Aorta (tissue), 4 donors: Measurements from ENCODE around the gene CHAMP1. TPM values are rescaled to one million over a fixed set of nuclear protein-coding genes. Genes with fewer than 3 reads are reported as not detected.

Source experiments
- microRNA-seq, 2 donors: library from miRNA; unstranded; fragments of <30 nt; microRNA quantifications; one replicate each; pipeline ENCODE4 v1.2.0, GENCODE V29; 2020
- polyA plus RNA-seq, 2 donors: library from polyadenylated mRNA; stranded (reverse); fragments of 200-250 nt; gene quantifications; one replicate each; pipeline ENCODE4 v1.2.3, GENCODE V29; 2013
- total RNA-seq, 2 donors: library from RNA; stranded (reverse); fragmentation: NEBNext Ultra II Directional; extraction: Animal tissue kit (Norgen Biotek cat#: 25700); gene quantifications; one replicate each; pipeline ENCODE4 v1.2.1, GENCODE V29; 2021
- donor health status: healthy with polysubstance abuse.
- donor health status: Bipolar disorder and iron deficiency.
- donor health status: DM: no; HTN: no; CAD: no.
- donor health status: DM: yes; HTN: yes; CAD: no.

CHAMP1 gene
- total and polyA plus RNA-seq, 4 donors: 5.2 to 16.4 (median 11.0) TPM

Small RNAs within 50 kb of the gene (microRNA-seq; reads per million reads assigned to microRNA genes)
- gene MIR4502: 0 reads per million in 2 donors

Other genes with a start within 250 kb of the CHAMP1 start
- 10 to 100 TPM; 34.8 to 42.3 TPM for gene RASA3, start 181.9 kb upstream of the CHAMP1 start, total RNA-seq
- gene RASA3, start 181.9 kb upstream of the CHAMP1 start, polyA plus RNA-seq: 10 to 100 TPM in 1 of 2 donors, 1 to 10 TPM in 1; 8.1 to 23.0 TPM
- not detected for gene CFAP97D2, start 135.2 kb upstream of the CHAMP1 start, total RNA-seq
- gene CFAP97D2, start 135.2 kb upstream of the CHAMP1 start, polyA plus RNA-seq: not detected
- gene CDC16, start 79.6 kb upstream of the CHAMP1 start, total RNA-seq: 10 to 100 TPM; 47.5 to 65.2 TPM
- 10 to 100 TPM; 31.1 to 86.9 TPM for gene CDC16, start 79.6 kb upstream of the CHAMP1 start, polyA plus RNA-seq
- gene UPF3A, start 32.9 kb upstream of the CHAMP1 start, total RNA-seq: 10 to 100 TPM; 40.5 to 62.2 TPM
- 100 to 1,000 TPM in 1 of 2 donors, 10 to 100 TPM in 1; 56.3 to 110 TPM for gene UPF3A, start 32.9 kb upstream of the CHAMP1 start, polyA plus RNA-seq